Thoracic aorta (tissue), 2 donors: Measurements from ENCODE around the gene ZNF485. TPM values are rescaled to one million over a fixed set of nuclear protein-coding genes. Genes with fewer than 3 reads are reported as not detected.

Experiments used
- ATAC-seq: fragments of 150-250 bp; one replicate; pipeline ENCODE4 v1.8.0; 2017; ENCODE audit warnings: low read depth; ENCODE audit not compliant: insufficient number of reproducible peaks, low FRiP score
- DNase-seq: peaks from one replicate; pipeline ENCODE4 v3.0.0-alpha.2; 2020; ENCODE audit warnings: low spot score
- H3K27ac ChIP-seq, 2 donors: fragments of 200-600 bp; sonication (generic); 1 replicate in 1 of 2; 2 replicates in 1 of 2; pipeline ENCODE4 v1.5.1; 2016; ENCODE audit warnings: mild to moderate bottlenecking in 2 of 2, moderate library complexity in 2 of 2
- H3K27me3 ChIP-seq: fragments of 200-600 bp; sonication (generic); replicated peaks from 2 replicates; pipeline ENCODE4 v1.6.0; 2016; ENCODE audit warnings: mild to moderate bottlenecking; ENCODE audit not compliant: insufficient read depth
- H3K36me3 ChIP-seq: fragments of 200-600 bp; sonication (generic); one replicate; pipeline ENCODE4 v1.5.1; 2016
- H3K4me1 ChIP-seq, 2 donors: fragments of 200-600 bp; sonication (generic); 1 replicate in 1 of 2; 2 replicates in 1 of 2; pipeline versions ENCODE4 v1.5.1 to v1.6.0; 2016; ENCODE audit warnings: low read depth in 2 of 2, mild to moderate bottlenecking in 1 of 2; ENCODE audit not compliant: control insufficient read depth in 1 of 2
- H3K4me3 ChIP-seq: fragments of 200-600 bp; sonication (generic); 2 replicates; pipeline ENCODE4 v1.5.1; 2016; ENCODE audit warnings: mild to moderate bottlenecking
- H3K9me3 ChIP-seq: fragments of 200-600 bp; sonication (generic); 2 replicates; pipeline ENCODE4 v1.5.1; 2016
- CTCF ChIP-seq: fragments of 200-600 bp; sonication (generic); IDR thresholded peaks from one replicate; pipeline ENCODE4 v1.5.1; 2019; ENCODE audit warnings: antibody characterized with exemption
- total RNA-seq, 2 donors: library from RNA; depleted of rRNA; stranded (reverse); fragments of >200 nt; gene quantifications; one replicate each; pipeline versions ENCODE4 v1.1.0 to v1.2.3, GENCODE V29; 2016

The ZNF485 gene
- total RNA-seq, 2 donors from 2014 or later, result 3.5 TPM; not detected in 1

GRCh38 chr10:43574001-43574892 lies 32.0 kb upstream of the ZNF485 start, which contains the start of gene ZNF239:
ZNF239 (minus strand) TSS chr10:43574616; CDS start chr10:43558079, 16,537 bp downstream.
- Histone ChIP-seq H3K27me3 (no peaks in the 10 kb centered on the region), H3K4me3 (peak within 1 kb of the TSS; percentile 76), H3K9me3 (no peaks in the 10 kb centered on the region), H3K27ac (peak within 1 kb of the TSS; percentile 55 to 61), H3K36me3 (no peaks in the 10 kb centered on the region), H3K4me1 (peaks cover 3 to 16% of the 10 kb centered on the region in 2 donors)
- peak; percentile 69 for DNase-seq
- TF ChIP-seq CTCF, result no peak
- ATAC-seq, result peak; percentile 68

GRCh38 chr10:43574906-43575305 lies 31.3 kb upstream of the ZNF485 start:
- peak overlapping the region in 1 of 2 donors; percentile 61 for H3K27ac ChIP-seq
- no peaks in the 10 kb centered on the region for H3K27me3 ChIP-seq
- H3K4me3 ChIP-seq, result peak overlapping the region; percentile 76
- peaks cover 3 to 16% of the 10 kb centered on the region in 2 donors for H3K4me1 ChIP-seq
- no peak for ATAC-seq
- no peak for TF ChIP-seq CTCF
- no peak for DNase-seq
- H3K9me3 ChIP-seq, result no peaks in the 10 kb centered on the region
- no peaks in the 10 kb centered on the region for H3K36me3 ChIP-seq

GRCh38 chr10:43576062-43576461 lies 30.2 kb upstream of the ZNF485 start:
- no peak overlapping the region for H3K27ac ChIP-seq
- TF ChIP-seq CTCF, result no peak
- ATAC-seq (no peak), DNase-seq (no peak)
- no peaks in the 10 kb centered on the region for H3K27me3 ChIP-seq
- H3K4me1 ChIP-seq, result peaks cover 3 to 16% of the 10 kb centered on the region in 2 donors
- H3K9me3 ChIP-seq, result no peaks in the 10 kb centered on the region
- H3K4me3 ChIP-seq, result no peak overlapping the region
- H3K36me3 ChIP-seq, result no peaks in the 10 kb centered on the region

- ATAC-seq (no peak), DNase-seq (no peak)
- Histone ChIP-seq H3K4me3 (no peak overlapping the region), H3K36me3 (no peaks in the 10 kb centered on the region), H3K9me3 (no peaks in the 10 kb centered on the region), H3K27me3 (no peaks in the 10 kb centered on the region), H3K4me1 (peaks cover 3 to 16% of the 10 kb centered on the region in 2 donors), H3K27ac (no peak overlapping the region)
- no peak for TF ChIP-seq CTCF
Observed at GRCh38 chr10:43576580-43576979, 29.7 kb upstream of the ZNF485 start.

- no peak for DNase-seq
Observed at GRCh38 chr10:43584051-43584450, 22.2 kb upstream of the ZNF485 start.

More at GRCh38 chr10:43584051-43584450, 22.2 kb upstream of the ZNF485 start:
- Histone ChIP-seq H3K4me1 (no peaks in the 10 kb centered on the region), H3K9me3 (no peaks in the 10 kb centered on the region), H3K36me3 (no peaks in the 10 kb centered on the region), H3K27me3 (no peaks in the 10 kb centered on the region), H3K27ac (no peak overlapping the region), H3K4me3 (no peak overlapping the region)
- ATAC-seq, result no peak
- TF ChIP-seq CTCF, result no peak
